Activated naive CD8-positive, alpha-beta T cell treated with anti-CD3 and anti-CD28 coated beads, Interleukin-2, amount 50 U/mL, for 16 hours (primary cell): ENCODE results near the gene NSDHL.

Source experiments
- DNase-seq: peaks from one replicate; pipeline ENCODE4 v3.0.0-alpha.2; 2020; ENCODE audit warnings: low read depth, low spot score

The NSDHL gene

GRCh38 chrX:152844256-152844655, 13.4 kb downstream of the NSDHL start:
- DNase-seq = no peak

DNA sequence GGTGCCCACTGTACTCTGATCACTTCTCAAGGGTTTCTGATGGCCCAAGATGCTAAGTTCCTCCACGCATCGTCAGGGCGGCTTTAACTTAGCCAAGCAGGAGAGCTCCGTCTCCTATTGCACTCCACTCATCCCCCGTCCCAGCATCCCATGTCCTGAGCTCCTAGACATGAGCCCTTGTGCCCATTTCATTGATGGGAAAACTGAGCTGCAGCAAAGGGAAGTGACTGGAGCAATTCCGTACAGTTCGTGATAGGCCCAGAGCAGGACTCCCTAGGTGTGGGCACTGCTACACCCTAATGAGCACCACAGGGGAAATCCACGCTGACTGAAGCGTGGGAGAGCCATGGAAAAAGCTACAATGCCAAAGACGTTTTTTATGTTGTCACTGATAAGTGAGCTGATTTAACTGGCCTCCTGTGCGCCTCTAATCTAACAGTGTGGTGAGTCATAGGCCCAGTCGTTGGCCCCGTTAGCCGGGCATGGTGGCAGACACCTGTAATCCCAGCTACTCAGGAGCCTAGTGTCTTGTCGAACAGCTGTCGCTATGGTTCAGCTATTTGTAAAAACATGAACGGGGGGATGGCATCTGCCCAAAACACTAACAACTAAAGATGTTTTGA, 14.9 kb downstream of the NSDHL start:
- DNase-seq = no peak

DNA sequence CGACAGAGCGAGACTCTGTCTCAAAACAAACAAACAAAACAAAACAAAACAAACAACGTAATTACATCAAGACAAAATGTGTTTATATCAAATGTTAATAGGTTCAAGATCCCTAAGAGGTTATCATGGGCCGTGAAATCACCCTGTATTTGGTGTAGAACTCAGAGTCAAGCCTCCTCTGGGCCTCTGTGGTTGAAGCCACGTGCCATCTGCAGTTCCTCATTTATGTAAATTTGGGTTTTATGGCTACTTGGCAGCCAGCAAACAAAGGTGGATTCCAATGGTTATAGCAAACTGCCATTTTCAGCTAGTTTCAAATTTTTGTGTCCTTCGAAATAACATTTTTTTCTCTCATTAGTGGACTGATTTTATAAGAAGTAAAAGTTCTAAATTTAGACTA, 16.4 kb downstream of the NSDHL start:
- DNase-seq = no peak

GRCh38 chrX:152850465-152850864, 19.6 kb downstream of the NSDHL start:
- DNase-seq = no peak

DNA sequence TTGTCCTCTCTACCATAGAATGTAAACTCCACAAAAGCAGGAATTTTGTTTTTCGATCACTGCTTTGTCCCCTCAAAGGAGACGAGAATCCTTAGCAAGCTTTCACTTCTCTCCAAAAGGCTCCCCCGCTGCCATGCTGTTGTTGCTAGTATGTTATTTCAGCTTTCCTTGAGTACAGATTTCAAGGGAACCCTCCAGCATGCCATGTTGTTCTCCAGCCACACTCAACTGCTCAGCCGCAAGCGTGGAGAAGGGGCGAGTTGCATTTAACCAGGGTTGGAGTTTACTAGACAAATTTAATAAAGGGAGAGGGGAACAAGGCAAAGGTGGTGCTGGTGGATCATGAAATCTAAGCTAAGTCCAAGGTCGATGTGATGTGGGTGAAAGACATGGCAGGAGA, 23.1 kb downstream of the NSDHL start:
- no peak for DNase-seq

GRCh38 chrX:152861116-152861515, 30.3 kb downstream of the NSDHL start:
- no peak for DNase-seq

DNA sequence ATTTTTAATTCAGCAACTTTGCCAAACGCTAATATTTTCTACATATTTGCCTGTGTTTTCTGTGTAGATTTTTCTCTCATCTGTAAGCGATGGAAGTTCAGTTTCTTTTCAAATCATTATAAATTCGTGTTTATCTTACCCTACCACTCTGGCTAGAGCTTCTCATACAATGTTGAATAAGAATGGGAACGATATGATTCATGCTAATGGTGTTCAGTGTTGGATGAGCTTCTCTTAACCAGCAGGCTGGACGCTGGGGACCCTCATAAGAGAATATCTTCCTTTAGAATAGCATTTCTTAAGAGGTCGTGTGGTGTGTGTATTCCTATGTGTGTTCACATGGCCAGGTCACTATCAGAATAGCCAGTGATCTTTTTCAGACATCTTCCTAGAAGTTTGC, 31.0 kb downstream of the NSDHL start:
- DNase-seq = no peak

DNA sequence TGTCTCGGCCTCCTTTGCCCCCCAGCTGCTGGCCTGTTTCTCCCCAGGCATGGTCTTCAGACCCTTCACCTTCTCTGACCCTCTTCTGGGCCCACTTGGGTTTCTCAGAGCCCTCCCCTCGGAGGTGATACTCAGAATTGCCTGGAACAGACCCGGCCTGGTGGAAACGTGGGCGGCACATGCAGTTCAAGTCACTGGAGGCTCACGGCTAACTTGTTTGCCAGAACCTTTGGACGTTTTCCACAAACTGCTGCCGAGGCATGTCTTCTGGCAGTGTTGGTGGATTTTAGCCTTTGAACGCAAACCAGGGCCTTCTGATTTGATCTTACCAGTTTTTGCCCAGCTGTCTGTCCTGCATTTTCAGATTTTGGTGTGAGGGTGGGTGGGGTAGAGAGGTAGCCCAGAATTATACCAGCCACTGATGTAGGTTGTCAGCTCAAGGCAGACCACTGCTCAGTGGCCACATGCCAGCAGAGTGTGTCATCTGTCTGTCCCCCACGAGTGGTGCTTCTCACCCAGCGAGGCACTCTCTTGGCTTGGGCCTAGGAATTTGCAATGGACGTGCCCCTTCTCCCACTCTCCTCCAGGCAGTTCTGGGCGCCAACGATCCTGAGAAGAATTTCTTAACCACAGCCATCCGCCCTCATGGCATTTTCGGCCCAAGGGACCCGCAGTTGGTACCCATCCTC, 34.5 kb downstream of the NSDHL start:
- no peak for DNase-seq

GRCh38 chrX:152866386-152866785, 35.5 kb downstream of the NSDHL start:
- DNase-seq = no peak

DNA sequence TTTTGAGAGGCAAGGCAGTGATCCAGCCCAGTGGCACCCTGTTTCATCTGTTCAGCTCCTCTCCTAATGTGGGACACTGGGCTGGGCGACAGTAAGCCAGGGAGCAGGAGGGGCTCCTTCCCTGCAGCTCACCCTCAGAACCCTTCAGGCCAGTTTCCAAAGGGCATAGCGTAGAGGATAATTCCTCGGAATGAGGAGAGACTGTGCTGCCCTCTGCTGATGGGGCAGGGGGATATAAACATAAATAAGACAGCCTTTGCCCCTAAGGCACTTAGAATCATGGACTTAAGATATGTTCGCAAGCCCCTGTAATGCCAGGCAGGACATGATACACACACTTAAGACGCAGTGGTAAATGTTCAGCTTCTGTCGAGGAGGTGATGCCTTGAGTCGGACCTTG, 39.1 kb downstream of the NSDHL start:
- no peak for DNase-seq

- no peak for DNase-seq
Observed at GRCh38 chrX:152871260-152871659, 40.4 kb downstream of the NSDHL start.

- DNase-seq = no peak
Observed at GRCh38 chrX:152872522-152872921, 41.7 kb downstream of the NSDHL start.

DNA sequence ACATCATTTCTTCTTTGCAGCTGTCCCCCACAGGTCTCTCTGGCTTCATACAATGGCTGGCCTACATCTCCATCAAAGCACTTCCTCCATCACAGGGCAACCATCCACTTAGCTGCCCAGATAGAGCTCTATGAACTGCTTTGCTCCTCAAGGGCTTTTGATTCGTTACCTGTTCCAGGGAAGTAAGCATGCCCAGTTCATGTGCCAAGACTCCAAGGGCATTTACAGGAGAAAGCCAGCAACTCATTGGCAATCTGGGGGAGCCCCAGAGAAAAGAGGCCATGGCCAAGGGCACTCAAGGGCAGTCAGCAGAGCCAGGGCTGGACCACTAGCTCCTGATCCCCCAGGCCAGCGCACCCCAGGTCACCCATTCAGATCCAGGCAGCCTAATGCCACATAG, 42.5 kb downstream of the NSDHL start:
- no peak for DNase-seq

DNA sequence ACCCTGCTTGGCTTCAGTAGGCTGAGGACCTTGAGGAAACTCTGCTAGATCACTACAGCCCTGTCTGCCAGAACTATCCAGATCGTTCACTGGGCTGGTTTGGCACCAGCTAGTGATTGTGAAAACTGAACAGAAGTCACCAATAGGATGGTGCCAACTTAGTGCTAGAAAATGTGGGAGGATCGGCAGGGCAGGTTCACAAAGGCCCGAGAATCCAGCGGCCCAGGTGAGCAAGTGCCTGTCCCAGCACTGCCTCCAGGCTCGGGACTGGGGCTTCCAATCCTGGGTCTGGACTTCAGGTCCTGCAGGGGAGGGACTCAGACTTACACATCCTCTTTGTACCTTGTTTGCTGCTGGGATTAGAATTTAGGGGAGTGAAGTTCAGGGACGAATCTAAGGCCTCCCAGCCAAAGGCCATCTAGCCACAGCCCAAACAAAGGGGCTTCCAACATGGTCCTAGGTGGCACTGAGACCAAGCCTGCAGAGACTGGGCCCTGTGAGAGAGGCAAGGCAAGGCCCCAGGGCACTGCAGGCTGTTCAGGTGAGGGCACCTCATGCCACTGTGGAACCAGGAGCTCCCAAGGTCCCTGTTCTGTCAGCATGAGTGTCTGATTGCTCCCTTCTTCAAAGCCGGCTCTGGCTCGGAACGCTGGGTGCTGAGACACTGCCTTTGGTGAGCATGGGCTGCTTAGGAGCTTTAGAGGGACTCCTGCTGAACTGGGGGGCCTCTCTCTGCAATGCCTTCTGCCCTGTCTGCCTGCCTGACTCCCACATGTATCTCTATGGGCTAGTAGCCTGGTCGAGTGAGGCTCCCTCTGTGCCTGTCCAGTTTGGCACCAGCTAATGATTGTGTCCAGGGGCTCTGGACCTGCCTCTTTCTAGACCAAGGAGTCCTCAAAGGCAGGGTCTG, 46.3 kb downstream of the NSDHL start:
- DNase-seq = no peak

GRCh38 chrX:152878976-152879755, 48.3 kb downstream of the NSDHL start:
- DNase-seq = no peak

- DNase-seq = no peak
Observed at GRCh38 chrX:152881289-152881688, 50.4 kb downstream of the NSDHL start.

GRCh38 chrX:152884171-152884570, 53.3 kb downstream of the NSDHL start:
- no peak for DNase-seq

DNA sequence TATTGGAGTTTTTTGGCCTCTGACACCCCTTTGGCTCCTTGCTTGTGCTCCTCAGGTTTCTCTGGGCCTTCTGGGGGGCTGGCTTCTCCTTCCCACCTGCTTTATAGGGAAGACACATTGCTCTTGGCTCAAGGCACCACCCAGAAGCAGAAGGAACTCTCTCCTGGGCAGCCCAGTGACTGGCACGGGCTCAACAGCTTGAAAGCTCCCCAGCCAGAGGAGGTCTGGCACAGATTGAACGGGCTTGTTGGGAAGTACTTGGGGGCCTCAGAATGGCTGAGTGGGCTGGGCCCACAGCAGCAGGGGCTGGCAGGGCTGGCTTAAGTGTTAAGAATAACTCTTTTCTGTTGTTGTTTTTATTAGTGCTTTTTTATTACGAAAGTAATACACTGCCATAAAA, 55.9 kb downstream of the NSDHL start:
- DNase-seq = no peak

GRCh38 chrX:152892499-152892898, 61.6 kb downstream of the NSDHL start:
- no peak for DNase-seq

- no peak for DNase-seq
Observed at GRCh38 chrX:152892999-152893891, 62.4 kb downstream of the NSDHL start.
